GM12891 (cell line): ENCODE measurements around the gene CSMD2.

ENCODE experiments used
- PAX5 ChIP-seq: IDR thresholded peaks from 2 replicates; pipeline ENCODE4 v1.6.1; 2011; ENCODE audit warnings: low read length, moderate library complexity, mild to moderate bottlenecking; ENCODE audit not compliant: insufficient read depth, severe bottlenecking
- POLR2A ChIP-seq: IDR thresholded peaks from 2 replicates; pipeline ENCODE4 v1.6.1; 2011; ENCODE audit warnings: low read depth, low read length, control low read depth
- POLR2AphosphoS5 ChIP-seq: IDR thresholded peaks from 2 replicates; pipeline ENCODE4 v1.6.1; 2011; ENCODE audit warnings: low read depth, low read length, control low read depth
- POU2F2 ChIP-seq: IDR thresholded peaks from 2 replicates; pipeline ENCODE4 v1.6.1; 2011; ENCODE audit warnings: low read depth, mild to moderate bottlenecking, control low read depth, low read length, moderate library complexity
- TAF1 ChIP-seq: IDR thresholded peaks from 2 replicates; pipeline ENCODE4 v1.6.1; 2011; ENCODE audit warnings: low read depth, low read length, control low read depth

GRCh38 chr1:34009340-34009985 lies 155.6 kb downstream of the CSMD2 start:
- TF ChIP-seq POLR2AphosphoS5 (no peak), POU2F2 (no peak), POLR2A (no peak), TAF1 (no peak), PAX5 (no peak)
